Measurements from ENCODE around the gene SS18L1. TPM values are rescaled to one million over a fixed set of nuclear protein-coding genes. Genes with fewer than 3 reads are reported as not detected.
A peak's percentile ranks its signal among the peaks of the same experiment; 100 is the strongest.
"Not testable (repeated sequence)": the region's sequence is repeated elsewhere in the genome, so short reads cannot be mapped to it uniquely, and the experiment has no call there.

Gene SS18L1
- total RNA-seq (2014; rRNA removed; shearing (Covaris generic); ENCODE audit: low replicate concordance) = 5.8 and 7.5 TPM in 2 replicates

GRCh38 chr20:62143081-62143956 lies at the start of gene SS18L1, which contains the start of gene PSMA7:
Gene SS18L1, plus strand, starts transcription at chr20:62143769. Its CDS starts 52 bp downstream, at chr20:62143821.
Gene PSMA7, minus strand, starts transcription at chr20:62143394. Its CDS starts 91 bp downstream, at chr20:62143303.
- Histone ChIP-seq H3K36me3 (peaks cover 56% of the 10 kb centered on the region), H3K27me3 (no peaks in the 10 kb centered on the region), H3K9me3 (no peaks in the 10 kb centered on the region), H3K4me3 (peak within 1 kb of the TSS; percentile 89)
- DNase-seq = peak; percentile 87

DNA sequence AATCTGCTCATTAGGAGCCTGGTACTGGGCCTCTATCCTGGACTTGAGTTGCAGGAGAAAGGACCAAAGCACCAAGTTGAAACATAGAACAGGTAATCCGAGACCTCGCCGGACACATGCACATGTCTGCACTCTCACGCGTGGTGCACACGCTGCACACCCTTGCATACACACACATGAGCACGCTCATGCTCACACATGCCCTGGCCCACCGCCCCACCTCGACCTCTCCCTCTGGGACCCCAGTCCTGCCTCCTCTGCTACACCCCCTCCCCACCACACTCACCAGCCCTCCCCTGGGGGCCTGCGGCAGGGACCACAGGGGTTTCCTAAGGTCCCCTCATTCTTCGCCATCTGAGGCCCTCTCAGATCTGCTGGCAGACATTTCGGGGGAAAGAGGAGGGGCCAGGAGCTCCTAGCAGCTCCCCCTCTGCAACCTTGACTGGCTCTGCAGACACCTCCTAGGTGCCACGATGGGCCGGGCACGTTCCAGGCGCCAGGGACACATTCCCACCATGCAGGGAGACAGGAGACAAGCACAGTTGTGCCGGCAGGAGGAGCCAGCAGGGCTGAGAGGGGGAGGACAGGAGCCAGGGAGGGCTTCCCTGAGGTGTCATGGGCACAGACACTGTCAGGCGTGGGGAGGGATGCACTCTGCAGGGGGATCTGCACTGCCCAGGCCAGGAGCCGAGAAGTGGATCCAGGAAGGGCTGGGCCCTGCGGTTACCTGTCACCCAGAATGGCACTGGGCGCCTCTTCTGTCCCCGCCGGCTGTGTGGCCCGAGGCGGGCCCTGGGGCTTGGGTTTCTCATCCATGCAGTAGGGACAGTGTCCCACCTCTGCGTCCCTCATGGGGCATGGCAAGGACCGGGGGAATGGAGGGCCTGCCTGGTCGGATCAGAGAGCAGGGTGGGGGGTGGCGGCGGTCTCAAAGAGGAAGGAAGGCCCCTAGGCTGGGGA lies 46.9 kb upstream of the SS18L1 start:
- no peaks in the 10 kb centered on the region for H3K9me3 ChIP-seq
- no peak for DNase-seq
- H3K36me3 ChIP-seq = no peaks in the 10 kb centered on the region
- no peaks in the 10 kb centered on the region for H3K27me3 ChIP-seq
- no peak overlapping the region for H3K4me3 ChIP-seq

GRCh38 chr20:62097881-62098407 lies 45.6 kb upstream of the SS18L1 start:
- H3K36me3 ChIP-seq = no peaks in the 10 kb centered on the region
- H3K9me3 ChIP-seq = no peaks in the 10 kb centered on the region
- H3K27me3 ChIP-seq = no peaks in the 10 kb centered on the region
- H3K4me3 ChIP-seq = no peak overlapping the region
- no peak for DNase-seq

GRCh38 chr20:62101078-62101477 lies 42.5 kb upstream of the SS18L1 start:
- no peak overlapping the region for H3K4me3 ChIP-seq
- no peaks in the 10 kb centered on the region for H3K27me3 ChIP-seq
- no peak for DNase-seq
- peaks cover 3% of the 10 kb centered on the region; the same call in 1 of the 2 replicates for H3K9me3 ChIP-seq
- no peaks in the 10 kb centered on the region for H3K36me3 ChIP-seq

- DNase-seq = no peak
- Histone ChIP-seq H3K4me3 (no peak overlapping the region), H3K27me3 (no peaks in the 10 kb centered on the region), H3K9me3 (peaks cover 10% of the 10 kb centered on the region), H3K36me3 (no peaks in the 10 kb centered on the region)
Observed at GRCh38 chr20:62103508-62104233, 39.9 kb upstream of the SS18L1 start.

- Histone ChIP-seq H3K27me3 (no peaks in the 10 kb centered on the region), H3K9me3 (peaks cover 13% of the 10 kb centered on the region), H3K4me3 (no peak overlapping the region), H3K36me3 (no peaks in the 10 kb centered on the region)
- no peak for DNase-seq
Observed at GRCh38 chr20:62104234-62104789, 39.3 kb upstream of the SS18L1 start.

GRCh38 chr20:62104791-62105345 lies 38.7 kb upstream of the SS18L1 start:
- Histone ChIP-seq H3K36me3 (no peaks in the 10 kb centered on the region), H3K9me3 (peaks cover 16% of the 10 kb centered on the region), H3K4me3 (no peak overlapping the region), H3K27me3 (no peaks in the 10 kb centered on the region)
- DNase-seq = no peak

DNA sequence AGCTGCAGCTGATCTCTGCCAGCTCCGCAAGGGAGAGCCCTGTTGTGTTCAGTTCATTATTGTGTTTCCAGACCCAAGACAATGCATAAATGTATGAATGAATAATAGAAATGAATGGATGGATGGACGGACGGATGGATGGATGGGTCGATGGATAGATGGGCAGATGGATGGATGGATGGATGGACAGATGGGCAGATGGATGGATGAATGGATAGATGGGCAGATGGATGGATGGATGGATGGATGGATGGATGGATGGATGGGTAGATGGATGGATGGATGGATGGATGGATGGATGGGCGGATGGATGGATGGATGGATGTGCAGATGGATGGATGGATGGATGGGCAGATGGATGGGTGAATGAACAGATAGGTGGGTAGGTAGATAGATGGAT lies 38.0 kb upstream of the SS18L1 start:
- Histone ChIP-seq H3K9me3 (peaks cover 21% of the 10 kb centered on the region), H3K36me3 (no peaks in the 10 kb centered on the region), H3K27me3 (no peaks in the 10 kb centered on the region), H3K4me3 (no peak overlapping the region)
- no peak for DNase-seq

GRCh38 chr20:62111148-62111547 lies 32.4 kb upstream of the SS18L1 start:
- no peaks in the 10 kb centered on the region for H3K36me3 ChIP-seq
- DNase-seq = no peak
- no peak overlapping the region for H3K4me3 ChIP-seq
- H3K27me3 ChIP-seq = no peaks in the 10 kb centered on the region
- H3K9me3 ChIP-seq = peaks cover 38% of the 10 kb centered on the region

- no peaks in the 10 kb centered on the region for H3K27me3 ChIP-seq
- no peak overlapping the region for H3K4me3 ChIP-seq
- H3K36me3 ChIP-seq = no peaks in the 10 kb centered on the region
- peaks cover 32% of the 10 kb centered on the region for H3K9me3 ChIP-seq
- no peak for DNase-seq
Observed at GRCh38 chr20:62112368-62112767, 31.2 kb upstream of the SS18L1 start.

- Histone ChIP-seq H3K4me3 (no peak overlapping the region), H3K36me3 (no peaks in the 10 kb centered on the region), H3K27me3 (no peaks in the 10 kb centered on the region; the same call in 1 of the 2 replicates), H3K9me3 (peaks cover 26% of the 10 kb centered on the region)
- DNase-seq = no peak
Observed at GRCh38 chr20:62114894-62115293, 28.7 kb upstream of the SS18L1 start.

GRCh38 chr20:62115800-62116407 lies 27.7 kb upstream of the SS18L1 start:
- DNase-seq, H3K27me3 ChIP-seq, H3K4me3 ChIP-seq, H3K36me3 ChIP-seq: not testable (repeated sequence)
- H3K9me3 ChIP-seq = peaks cover 19% of the 10 kb centered on the region

- no peaks in the 10 kb centered on the region; the same call in 1 of the 2 replicates for H3K27me3 ChIP-seq
- no peaks in the 10 kb centered on the region for H3K36me3 ChIP-seq
- no peak overlapping the region for H3K4me3 ChIP-seq
- DNase-seq = no peak
- H3K9me3 ChIP-seq = peaks cover 12% of the 10 kb centered on the region
Observed at GRCh38 chr20:62116558-62117361, 26.8 kb upstream of the SS18L1 start.

DNA sequence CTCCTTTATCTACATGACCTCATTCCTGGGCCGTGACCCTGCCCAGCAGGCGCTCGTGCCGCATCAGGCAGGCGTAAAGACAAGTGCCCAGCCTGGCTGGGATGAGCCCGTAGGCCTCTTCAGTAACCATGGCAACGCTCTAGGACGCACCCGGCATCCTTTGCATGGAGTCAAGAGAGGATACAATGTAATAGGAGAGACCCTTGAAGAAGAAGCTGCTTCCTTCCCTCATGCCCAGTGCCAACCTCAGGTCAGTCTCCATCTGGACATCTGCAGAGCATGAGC lies 26.3 kb upstream of the SS18L1 start:
- DNase-seq = no peak
- Histone ChIP-seq H3K4me3 (no peak overlapping the region), H3K27me3 (no peaks in the 10 kb centered on the region; the same call in 1 of the 2 replicates), H3K36me3 (no peaks in the 10 kb centered on the region), H3K9me3 (peaks cover 11% of the 10 kb centered on the region)

DNA sequence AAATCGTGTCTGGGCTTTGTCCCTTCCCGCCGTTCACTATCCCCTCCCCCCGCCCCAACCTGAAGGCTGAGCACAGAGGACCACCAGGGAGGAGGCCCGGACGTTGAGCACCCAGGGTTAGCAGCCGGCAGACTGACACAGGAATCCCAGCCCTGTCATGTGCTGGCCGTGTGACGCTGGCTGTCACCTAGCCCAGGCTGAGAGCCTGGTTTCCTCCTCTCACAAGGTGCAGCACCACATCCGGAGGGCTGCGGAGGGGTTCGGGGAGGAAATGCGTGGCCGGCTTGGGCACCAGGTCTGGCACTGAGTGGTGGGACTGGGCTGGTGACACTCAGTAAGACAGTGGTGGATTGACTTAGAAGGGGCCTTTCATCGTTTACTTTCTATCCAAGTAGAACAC lies 25.9 kb upstream of the SS18L1 start:
- Histone ChIP-seq H3K36me3 (no peaks in the 10 kb centered on the region), H3K4me3 (no peak overlapping the region), H3K27me3 (no peaks in the 10 kb centered on the region; the same call in 1 of the 2 replicates), H3K9me3 (peaks cover 7% of the 10 kb centered on the region)
- DNase-seq = no peak

All from MG63 (cell line).